ENCODE data around the gene INCENP.

The INCENP gene

DNA sequence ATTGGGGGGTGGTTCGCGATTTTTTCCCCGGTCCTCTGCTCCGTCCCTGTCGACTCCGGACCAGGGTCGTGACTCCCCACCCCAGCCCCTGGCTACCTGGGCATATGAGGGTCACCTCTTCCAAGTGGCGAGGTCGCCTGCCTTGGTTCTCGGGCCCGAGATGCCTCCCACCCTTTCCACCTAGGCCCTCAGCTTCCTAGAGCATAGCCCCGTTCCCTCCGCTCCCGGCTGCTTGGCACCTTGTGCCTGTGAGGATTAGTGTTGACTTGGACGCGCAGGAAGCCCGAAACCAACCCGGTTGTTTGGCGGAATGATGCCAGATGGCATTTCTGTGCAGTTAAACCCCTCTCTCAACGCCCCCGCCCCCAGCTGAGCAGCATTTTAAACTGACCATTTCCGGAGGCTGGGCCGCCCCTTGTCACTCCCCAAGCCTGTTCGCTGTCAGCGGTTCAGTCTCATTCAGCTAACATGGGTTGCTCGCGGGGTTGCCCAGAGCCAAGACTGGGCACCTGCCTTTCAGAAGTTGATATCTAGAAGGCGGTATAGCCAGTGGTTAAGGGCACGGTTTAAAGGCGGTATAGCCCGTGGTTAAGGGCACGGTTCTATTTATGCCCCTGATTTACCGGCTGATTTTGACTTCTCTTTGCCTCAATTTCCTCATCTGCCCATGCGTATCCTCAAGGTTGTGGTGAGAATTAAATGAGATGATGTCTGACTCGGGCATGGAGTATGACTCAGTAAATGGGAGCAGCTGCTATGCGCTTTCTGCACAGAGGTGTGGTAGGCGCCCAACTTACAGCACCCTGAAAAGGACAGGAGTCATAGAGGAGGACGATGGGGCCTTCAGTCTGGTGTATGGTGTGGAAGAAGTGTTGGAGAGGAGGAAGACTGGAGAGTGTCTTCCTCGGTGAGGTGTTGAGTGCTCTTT, 639 bp downstream of the INCENP start:
- in situ Hi-C loops (cut with MboI; ENCODE audit: low sequenced_read_pairs) = no loop called here

GRCh38 chr11:62125316-62125715, 1.5 kb downstream of the INCENP start:
- in situ Hi-C loops (cut with MboI; ENCODE audit: low sequenced_read_pairs) = no loop called here

DNA sequence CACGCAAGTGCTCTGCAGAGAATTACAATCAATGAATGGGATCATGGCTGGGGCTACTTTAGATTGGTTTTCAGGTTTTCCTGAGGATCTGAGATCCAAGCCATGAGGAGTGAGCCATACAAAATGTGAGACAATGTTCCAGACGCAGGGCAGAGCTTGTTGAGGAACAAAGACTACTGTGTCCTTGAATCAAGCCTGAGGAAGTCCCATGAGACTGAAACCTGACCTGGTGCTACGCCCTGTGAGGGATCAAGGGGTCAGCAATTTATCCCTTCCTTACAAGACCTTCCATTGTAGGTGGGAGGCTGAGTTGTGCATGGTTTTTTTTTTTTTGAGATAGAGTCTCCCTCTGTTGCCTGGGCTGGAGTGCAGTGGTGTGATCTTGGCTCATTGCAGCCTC, 2.1 kb downstream of the INCENP start:
- in situ Hi-C loops (cut with MboI; ENCODE audit: low sequenced_read_pairs) = no loop called here

- in situ Hi-C loops (cut with MboI; ENCODE audit: low sequenced_read_pairs) = no loop called here
These were observed 3.6 kb downstream of the INCENP start for GRCh38 chr11:62127426-62127825.

- in situ Hi-C loops (cut with MboI; ENCODE audit: low sequenced_read_pairs) = no loop called here
These were observed 4.3 kb downstream of the INCENP start for GRCh38 chr11:62127941-62128770.

DNA sequence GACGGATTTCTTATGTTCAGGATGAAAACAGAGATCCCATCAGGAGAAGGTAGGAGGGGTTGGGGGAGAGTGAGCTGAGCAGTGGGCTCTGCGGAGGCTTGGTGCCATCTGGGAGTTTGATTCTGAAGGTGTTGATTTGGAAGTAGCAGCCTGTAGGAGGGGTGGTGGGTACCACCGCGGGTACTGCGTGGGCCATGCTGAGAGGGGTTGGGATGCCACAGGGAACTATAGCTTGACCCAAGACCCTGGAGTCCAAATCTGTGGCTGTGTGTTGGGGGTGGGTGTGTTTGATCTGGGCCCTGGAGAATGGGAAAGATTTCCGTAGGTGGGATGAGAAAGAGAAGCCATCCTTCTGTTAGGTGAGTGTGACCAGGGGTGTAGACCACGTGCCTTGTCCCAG, 5.0 kb downstream of the INCENP start:
- in situ Hi-C loops (cut with MboI; ENCODE audit: low sequenced_read_pairs) = no loop called here

DNA sequence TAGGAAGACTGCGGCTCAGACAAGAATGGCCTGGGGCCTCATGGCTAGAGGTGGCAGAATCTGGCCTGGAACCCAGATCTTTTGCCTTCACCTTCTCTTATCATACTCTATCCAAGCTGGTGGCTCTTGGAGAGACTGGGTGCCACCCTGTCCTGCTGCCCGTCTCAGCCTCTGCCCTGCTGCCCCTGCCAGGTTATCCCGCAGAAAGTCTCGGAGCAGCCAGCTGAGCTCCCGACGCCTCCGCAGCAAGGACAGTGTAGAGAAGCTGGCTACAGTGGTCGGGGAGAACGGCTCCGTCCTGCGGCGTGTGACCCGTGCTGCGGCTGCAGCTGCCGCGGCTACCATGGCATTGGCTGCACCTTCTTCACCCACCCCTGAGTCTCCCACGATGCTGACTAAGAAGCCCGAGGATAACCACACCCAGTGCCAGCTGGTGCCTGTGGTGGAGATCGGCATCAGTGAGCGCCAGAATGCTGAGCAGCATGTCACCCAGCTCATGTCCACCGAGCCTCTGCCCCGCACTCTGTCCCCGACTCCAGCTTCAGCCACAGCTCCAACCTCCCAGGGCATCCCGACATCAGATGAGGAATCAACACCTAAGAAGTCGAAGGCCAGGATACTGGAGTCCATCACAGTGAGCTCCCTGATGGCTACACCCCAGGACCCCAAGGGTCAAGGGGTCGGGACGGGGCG, 5.9 kb downstream of the INCENP start:
- in situ Hi-C loops (cut with MboI; ENCODE audit: low sequenced_read_pairs) = no loop called here

DNA sequence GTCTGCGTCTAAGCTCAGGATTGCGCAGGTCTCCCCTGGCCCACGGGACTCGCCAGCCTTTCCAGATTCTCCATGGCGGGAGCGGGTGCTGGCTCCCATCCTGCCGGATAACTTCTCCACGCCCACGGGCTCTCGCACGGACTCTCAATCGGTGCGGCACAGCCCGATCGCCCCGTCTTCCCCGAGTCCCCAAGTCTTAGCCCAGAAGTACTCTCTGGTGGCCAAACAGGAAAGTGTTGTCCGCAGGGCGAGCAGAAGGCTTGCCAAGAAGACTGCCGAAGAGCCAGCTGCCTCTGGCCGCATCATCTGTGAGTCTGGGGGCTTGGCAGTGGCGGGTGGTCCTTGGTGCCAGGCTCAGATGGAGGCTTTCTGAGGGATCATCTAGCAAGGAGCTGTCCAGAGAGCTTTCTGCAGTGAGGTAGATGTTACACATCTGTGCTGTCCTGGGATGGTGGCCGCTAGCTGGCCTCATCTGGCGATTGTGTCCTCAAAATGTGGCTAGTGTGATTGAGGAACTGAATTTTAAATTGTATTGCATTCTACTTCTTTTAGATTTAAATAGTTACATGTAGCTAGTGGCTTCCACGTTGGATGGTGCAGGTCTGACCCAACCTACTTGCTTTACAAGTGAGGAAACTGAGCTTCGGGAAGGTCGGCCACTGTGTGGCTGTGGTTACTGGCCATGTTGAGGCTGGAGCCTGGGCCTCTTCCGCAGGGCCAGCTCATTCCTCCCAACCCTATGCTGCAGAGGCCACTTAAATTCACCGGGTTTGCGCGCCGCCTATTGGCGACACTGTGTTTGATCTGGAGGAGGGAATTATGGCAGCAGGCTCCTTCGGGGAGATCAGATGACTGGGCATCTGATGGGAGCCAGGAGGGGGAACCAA, 6.7 kb downstream of the INCENP start:
- in situ Hi-C loops (cut with MboI; ENCODE audit: low sequenced_read_pairs) = no loop called here

DNA sequence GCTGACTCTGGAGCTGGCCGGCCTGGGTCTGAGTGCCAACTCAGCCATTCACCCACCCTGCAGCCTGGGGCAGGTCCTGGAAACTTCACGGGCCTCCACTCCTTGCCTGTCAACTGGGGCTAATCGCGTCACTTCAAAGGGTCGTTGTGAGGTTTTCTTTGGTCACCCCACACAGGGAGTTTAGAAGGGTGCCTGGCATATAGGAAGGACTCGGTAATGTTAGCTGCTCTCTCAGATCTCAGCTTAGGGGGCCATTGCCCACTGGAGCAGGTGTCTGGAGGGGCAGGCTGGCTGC, 7.3 kb downstream of the INCENP start:
- in situ Hi-C loops (cut with MboI; ENCODE audit: low sequenced_read_pairs) = no loop called here

- in situ Hi-C loops (cut with MboI; ENCODE audit: low sequenced_read_pairs) = no loop called here
These were observed 8.4 kb downstream of the INCENP start for GRCh38 chr11:62132191-62132590.

- in situ Hi-C loops (cut with MboI; ENCODE audit: low sequenced_read_pairs) = no loop called here
These were observed 9.0 kb downstream of the INCENP start for GRCh38 chr11:62132689-62133293.

DNA sequence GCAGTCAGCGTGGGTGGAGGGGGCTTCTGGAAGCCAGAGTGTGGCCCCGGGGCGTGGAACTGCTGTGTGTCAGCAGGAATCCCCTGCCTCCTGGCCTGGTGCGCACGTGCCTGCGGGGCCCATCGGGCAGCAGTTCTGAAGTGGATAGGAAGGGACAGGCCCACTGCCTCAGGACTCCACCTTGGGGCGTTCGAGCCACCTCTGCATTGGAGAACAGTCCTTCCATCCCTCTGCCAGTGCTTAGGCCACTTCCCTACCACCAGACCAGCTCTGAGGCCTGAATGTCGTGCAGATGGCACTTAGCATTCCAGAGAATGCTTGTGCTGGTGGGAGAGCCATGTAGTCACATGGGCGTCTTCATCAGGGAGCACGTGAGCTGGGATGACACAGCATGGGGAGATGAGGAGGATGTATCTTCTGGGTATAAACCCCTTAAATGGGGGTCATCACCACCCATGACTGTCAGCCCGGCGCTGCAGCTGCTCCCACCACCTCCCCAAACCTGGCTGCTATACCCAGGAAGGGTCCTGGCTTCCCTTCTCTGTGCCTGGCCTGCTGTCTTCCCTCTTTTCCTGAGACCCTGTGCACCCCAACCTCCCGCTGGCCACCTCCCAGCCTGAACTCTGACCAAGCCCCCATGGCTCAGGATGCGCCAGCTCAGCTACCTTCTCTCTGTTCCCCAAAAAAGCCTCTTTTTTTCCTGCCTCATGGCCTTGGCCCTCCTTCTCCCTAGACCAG, 9.7 kb downstream of the INCENP start:
- in situ Hi-C loops (cut with MboI; ENCODE audit: low sequenced_read_pairs) = no loop called here

DNA sequence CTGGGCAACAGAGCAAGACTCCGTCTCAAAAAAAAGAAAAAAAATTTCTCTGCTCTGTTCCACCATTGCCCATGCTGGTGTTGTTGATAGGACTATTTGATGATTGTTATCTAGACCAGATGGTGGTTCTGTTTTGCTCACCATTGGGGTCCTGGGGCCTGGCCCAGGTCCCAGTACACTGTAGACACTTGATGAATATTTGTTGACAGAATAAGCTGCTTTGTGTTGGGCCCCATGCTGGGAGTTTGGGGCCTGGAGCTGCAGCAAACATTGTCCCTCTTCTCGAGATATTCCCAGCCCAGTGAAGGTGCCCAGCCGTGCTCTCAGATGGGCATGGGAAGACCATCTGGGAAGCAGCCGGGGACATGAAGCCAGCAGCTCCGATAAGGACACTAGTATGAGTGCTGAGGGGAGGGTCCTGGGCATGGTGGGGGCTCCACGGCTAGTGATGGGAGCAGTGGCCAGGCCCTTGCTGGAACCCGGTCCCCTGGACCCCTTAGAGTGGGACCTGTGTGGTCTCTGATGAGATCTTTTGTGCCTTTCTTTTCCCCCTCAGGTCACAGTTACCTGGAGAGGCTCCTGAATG, 13.6 kb downstream of the INCENP start:
- in situ Hi-C loops (cut with MboI; ENCODE audit: low sequenced_read_pairs) = no loop called here

DNA sequence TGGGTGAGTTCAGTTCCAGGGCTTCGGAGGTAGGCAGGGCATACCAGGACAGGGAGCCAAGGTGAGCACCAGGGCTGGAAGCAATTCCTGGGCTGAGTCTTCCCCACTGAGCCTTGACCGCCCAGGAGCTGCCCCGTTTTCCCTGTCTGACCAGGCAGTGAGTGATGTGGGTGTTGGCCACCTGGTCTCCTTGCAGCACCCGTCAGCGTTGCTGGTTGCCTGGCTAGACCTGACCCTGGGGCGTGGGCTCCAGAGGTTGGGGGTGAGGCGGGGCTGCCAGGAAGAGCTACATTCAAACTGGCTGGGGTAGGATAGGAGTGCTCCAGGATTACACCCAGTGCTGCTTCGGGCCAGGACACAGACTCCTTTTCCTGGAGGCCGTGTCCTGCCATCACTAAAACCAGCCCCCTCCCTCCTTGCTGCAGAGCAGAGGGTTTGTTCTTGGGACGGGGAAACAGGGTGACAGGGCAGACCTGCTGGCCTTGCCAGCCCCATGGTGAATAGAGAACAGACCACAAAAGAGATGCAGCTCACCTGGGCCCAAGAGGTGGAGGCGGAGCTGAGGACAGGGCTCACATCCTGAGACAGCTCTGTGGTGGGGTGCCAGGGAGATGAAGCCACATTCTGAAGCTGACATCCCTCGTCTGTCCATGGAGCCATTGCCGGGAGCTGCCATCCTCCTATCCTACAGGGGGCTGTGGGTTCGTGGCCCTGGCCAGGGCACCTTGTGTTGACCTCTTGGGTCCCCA, 14.2 kb downstream of the INCENP start:
- in situ Hi-C loops (cut with MboI; ENCODE audit: low sequenced_read_pairs) = no loop called here

DNA sequence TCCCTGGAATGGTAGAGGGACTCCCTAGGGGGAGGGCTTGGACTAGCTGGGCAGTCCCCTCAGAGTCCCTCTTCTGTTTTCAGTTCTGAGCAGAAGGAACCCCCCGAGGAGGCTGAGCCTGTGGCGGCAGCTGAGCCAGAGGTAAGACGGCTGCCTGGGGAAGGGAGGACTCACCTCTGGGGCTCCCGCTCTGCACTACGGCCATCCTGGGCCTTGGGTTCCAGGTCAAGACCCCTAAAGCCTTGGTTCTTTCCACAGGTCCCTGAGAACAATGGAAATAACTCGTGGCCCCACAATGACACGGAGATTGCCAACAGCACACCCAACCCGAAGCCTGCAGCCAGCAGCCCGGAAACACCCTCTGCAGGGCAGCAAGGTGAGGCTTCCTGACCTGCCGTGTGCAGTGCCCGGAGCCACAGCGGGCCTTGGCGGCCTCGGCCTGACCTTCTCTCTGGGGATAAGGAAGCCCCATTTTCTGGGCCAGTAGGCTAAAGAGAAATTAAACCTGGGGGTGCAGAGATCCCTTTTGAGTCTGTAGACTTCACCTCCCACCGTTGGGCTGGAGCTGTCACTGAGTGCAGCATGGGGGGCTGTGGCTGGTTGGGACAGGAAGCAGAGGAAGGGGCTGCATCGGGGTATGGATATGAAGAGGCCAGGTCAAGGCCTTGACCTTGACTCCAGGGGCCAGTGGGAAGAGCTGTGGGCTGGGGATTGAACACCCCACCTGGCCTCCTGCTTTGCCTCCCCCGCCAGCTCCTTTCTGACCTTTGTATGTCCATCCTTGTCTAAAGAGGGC, 15.0 kb downstream of the INCENP start:
- in situ Hi-C loops (cut with MboI; ENCODE audit: low sequenced_read_pairs) = no loop called here

DNA sequence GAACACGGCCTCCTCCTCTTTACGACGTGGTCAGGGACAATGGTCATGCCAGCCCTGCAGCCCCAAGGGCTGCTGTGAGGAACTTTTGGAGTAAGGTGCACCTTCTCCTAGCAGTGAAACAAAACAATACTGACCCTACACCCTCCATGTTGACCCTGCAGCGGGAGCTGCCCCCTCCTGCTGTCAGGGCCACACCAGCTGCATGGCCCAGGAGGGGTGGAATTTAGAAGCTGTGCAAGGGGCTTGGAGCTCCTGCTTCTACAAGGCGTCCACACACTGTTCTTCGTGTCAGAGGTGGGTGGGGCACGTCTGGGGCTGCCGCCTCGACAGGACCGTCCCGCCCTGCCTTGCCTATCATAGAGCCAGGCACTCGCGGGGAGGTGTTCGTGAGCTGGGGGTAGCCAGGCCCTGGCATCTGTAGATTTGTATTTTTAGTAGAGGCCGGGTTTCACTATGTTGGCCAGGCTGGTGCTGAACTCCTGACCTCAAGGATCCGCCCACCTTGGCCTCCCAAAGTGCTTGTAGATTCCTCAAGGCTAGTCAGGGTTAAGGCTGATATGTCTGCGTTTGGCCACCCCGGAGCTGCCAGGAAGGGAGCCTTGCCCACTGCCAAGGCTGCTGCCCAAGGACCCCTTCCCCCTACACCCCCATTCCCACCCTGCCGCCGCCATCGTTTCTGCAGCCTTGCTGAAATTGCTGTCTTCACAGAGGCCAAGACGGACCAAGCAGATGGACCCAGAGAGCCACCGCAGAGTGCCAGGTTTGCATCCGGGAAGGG, 15.9 kb downstream of the INCENP start:
- in situ Hi-C loops (cut with MboI; ENCODE audit: low sequenced_read_pairs) = no loop called here

Measured in HL-60/S4 treated with retinoic acid at 250 ng/mL for 4 days and 3 days (cell line).